SKM-1 (cell line): ENCODE results near the gene IL36B.
"Not testable (repeated sequence)": the region's sequence is repeated elsewhere in the genome, so short reads cannot be mapped to it uniquely, and the experiment has no call there.

Source experiments
- DNase-seq: peaks from one replicate; lab custom pipeline; 2025; ENCODE audit not compliant: unreplicated experiment; lab: John Stamatoyannopoulos, UW

IL36B gene

GRCh38 chr2:113052396-113052917, at the start of gene IL36B:
Gene IL36B (minus strand): TSS chr2:113052867.
- DNase-seq: no peak

- DNase-seq: no peak
These were observed 49.5 kb upstream of the IL36B start for GRCh38 chr2:113102133-113102532.

DNA sequence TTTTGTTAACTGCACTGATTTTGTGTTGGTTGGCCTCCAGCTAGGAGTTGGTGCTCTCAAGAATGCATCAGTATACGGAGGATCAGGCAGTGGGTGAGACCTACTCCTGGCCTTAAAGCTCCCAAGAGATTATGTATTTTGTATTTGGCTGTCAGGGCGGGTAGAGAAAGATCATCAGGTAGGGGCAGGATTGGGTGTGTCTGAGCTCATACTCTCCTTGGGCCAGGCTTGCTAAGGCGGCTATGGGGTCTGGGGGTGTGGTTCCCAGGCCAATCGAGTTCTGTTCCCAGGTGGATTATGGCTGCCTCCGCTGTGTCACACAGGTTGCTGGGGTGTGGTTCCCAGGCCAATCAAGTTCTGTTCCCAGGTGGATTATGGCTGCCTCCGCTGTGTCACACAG, 45.9 kb upstream of the IL36B start:
- no peak for DNase-seq

- no peak for DNase-seq
These were observed 45.4 kb upstream of the IL36B start for GRCh38 chr2:113098041-113098440.

DNA sequence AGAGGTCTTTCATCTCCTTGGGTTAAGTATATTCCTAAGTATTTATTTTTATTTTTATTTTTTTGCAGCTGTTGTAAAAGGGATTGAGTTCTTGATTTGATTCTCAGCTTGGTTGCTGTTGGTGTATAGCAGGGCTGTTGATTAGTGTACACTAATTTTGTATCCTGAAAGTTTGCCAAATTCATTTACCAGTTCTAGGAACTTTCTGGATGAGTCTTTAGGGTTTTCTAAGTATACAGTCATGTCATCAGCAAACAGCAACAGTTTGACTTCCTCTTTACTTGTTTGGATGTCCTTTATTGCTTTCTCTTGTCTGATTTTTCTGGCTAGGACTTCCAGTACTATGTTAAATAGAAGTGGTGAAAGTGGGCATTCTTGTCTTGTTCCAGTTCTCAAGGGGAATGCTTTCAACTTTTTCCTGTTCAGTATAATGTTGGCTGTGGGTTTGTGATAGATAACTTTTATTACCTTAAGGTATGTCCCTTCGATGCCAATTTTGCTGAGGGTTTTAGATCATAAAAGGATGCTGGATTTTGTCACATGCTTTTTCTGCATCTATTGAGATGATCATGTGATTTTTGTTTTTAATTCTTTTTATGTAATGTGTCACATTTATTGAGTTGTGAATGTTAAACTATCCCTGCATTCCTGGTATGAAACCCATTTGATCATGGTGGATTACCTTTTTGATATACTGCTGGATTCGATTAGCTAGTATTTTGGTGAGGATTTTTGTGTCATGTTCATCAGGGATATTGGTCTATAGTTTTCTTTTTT, 44.4 kb upstream of the IL36B start:
- DNase-seq: not testable (repeated sequence)

DNA sequence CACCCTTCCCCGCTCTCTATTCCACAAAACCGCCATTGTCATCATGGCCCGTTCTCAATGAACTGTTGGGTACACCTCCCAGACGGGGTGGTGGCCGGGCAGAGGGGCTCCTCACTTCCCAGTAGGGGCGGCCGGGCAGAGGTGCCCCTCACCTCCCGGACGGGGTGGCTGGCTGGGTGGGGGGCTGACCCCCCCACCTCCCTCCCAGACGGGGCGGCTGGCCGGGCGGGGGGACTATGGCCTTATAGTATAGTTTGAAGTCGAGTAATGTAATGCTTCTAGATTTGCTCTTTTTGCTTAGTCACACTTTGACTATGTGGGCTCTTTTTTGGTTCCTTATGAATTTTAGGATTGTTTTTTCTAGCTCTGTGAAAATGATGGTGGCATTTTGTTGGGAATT, 43.6 kb upstream of the IL36B start:
- not testable (repeated sequence) for DNase-seq

DNA sequence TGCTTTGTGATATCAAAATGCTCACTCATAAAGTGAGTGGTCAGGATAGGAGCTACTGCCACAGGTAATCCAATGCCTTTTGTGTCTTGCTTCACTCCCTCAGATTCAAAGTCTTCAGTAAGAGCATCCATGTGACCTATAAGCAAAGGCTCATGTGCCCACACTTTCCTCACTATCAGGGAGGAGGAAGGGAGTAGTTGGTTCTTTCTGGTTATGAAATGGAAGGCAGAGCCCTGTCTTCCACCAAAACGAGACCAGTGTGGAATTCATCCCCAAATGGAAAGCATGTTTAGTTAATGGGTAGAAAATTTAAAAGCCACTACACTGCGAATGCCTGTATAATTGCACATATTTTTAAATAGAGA, 40.9 kb upstream of the IL36B start:
- DNase-seq: no peak

DNA sequence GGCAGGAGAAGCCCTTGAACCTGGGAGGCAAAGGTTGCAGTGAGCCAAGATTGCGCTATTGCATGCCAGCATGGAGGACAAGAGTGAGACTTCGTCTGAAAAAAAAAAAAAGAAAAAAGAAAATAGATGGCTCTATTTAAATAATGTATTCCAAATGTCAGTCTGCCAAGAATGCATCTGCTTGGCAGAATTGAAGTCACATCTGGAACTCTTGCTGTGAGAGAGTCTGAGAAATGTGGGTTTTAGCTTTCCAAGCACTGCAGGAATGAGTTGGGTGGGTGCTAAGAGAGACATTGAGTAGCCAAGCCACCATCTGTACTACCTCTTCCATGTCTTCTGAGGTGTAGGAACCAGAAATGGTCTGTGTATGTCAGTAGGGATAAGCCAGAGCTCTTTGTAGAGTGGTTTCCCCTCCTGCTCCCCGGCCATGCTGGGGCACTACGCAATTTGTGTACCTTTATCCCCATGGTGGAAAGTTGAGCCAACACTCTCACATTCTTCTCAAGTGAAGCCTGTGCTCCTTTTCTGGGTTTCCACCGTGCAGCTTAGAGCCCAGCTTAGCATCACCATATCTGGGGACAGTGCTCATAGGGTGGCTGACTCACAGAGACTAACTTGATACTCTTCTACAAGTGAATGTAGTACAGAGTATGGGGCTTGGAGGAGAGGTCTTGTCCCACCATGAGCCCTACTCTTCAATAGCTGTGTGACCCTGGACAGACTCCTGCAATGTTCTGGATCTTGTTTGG, 40.4 kb upstream of the IL36B start:
- no peak for DNase-seq

DNA sequence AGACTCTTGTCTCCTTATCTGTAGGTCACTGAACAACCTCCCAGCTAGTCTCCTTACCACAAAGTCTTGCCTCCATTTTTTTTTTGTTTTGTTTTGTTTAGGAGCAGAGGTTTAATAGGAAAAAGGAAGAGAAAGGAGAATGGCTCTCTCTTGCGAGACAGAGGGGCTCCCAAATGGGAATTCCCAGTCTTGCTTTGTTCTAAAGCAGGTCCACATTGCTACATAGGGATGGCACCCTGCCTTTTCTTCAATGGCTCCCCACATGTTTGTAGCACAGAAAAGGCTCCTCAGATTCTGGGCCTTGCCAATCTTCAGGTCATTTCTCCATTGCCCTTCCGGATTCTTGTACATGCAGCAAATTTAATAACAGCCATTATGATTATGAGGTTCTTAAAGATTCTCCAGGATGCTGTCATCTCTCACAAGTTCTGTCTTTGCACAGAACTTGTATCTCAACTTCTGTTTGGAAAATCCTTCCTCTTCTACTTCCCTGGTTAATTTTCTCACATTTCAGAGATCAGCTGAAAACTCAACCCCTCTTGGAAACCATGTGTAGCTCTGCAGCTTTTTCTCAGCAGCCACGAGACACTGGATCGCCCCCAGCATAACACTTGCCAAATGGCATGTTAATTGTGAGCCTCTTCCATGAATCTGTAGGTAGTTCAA, 38.7 kb upstream of the IL36B start:
- DNase-seq: no peak

GRCh38 chr2:113089916-113090315, 37.2 kb upstream of the IL36B start:
- peak; percentile 35 for DNase-seq

DNA sequence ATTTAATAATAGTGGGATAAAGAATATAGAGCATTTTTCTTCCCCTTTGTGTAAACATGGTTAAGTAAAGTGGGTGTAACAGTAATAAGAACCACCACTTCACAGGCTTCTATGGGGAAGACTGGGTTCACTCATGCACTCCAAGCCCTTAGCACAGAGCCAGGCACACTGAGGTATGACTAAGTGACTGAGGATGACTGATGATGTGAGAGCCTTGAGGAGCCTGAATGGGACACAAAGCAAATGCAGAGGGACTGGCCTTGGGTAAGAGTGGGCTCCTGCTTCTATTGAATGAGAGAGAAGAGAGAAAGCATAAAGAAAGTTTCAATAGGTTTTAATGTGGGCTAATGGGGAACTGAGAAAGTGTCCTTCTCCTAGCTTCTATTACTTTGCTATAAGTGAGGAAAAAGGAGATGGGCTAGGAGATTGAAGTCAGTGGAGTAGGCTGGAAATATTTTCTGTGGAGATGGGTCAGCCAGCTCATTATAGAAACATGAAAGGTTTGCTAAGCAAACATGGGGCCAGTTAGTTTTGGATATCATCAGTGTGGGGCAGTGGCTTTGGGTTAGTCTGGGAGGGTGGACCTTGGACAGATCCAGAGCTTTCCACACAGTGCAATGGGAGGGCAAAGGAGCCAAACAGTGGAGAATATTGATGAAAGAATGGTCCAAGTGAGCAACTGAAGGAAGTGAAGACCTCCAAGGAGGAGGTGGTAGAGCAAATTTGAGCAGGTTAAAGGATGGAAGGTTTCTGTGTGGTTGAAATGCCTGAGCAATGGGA, 35.7 kb upstream of the IL36B start:
- DNase-seq: no peak

- DNase-seq: no peak
These were observed 32.9 kb upstream of the IL36B start for GRCh38 chr2:113085542-113085941.

DNA sequence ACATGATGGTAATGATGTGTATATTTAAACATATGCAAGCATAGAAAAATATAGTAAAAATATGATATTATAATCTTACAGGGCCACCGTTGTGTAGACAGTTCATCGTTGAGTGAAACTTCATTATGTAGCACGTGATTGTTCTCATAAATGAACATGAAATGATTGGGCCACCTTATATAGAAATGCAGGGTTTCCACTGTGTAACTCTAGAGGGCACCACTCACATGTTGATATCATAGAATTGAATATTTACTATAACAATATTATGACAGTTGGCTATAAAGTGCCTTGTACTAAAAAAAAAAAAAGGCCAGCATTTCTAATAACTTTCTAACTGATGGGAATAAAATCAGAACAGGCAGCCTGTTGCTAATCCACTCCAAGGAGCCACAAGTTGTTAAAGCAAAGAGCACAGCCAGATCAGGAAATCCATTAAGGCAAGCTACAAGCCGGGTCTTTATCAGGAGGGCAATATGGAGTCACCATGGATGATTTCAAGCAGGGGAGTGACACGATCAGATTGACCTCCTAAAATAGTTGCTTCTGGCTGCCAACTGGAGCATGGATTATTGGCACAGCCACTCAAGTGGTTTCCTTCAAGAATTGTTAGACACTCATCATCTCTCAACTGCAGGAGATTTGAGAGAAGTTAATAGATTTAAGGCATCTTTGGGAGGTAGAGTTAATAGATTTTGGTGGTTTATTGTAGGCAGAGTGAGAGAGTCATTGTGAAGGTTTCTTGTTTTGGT, 31.8 kb upstream of the IL36B start:
- peak; percentile 8 for DNase-seq

DNA sequence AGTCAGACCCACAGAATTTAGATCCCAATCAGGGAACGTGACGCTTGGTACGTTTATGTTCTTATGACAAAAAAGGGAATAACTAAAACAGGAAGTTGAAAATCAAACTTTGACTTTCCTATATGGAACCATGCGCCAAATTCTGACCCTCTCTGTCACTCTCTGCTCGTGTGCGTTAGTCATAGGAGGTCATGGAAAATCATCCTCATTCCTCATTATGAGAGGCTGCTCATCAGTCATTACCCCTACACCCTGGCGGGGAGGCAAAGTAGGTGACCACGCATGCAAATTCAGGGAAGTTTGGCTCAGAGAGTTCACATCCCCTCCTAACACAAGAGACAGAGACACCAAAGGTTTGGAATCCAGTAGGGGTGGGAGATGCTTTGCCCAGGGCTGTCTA, 30.6 kb upstream of the IL36B start:
- no peak for DNase-seq

DNA sequence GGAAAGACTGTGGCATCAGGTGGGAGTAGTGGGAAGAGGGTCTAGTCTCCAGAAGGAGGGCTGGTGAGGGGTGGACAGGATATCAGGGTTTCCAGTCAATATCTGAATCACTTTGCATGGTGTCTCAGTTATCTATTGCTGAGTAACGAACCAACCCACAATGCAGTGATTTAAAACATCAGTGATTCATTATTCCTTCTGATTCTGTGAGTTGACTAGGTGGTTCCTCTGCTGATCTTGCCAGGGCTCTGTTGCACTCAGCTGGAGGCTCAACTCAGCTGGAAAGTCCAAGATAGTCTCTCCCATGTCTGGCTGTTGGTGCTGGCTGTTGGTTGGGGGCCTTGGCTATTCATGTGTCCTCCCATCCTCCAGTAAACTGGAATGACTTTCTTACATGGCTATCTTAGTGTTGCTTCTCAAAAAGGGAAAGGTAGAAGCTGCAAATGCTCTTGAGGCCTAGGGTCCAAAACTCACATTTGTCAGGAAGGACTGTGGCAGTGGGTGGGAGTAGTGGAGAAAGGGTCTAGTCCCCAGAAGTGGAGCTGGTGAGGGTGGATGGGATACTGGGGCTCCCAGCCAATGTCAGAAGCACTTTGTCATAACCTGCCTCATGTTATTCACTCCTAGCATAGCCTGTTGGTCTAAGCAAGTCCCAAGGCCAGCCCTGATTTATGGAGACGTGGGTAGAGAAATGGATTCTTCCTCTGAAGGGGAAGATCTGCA, 29.0 kb upstream of the IL36B start:
- DNase-seq: no peak

GRCh38 chr2:113080134-113080533, 27.5 kb upstream of the IL36B start:
- DNase-seq: no peak

DNA sequence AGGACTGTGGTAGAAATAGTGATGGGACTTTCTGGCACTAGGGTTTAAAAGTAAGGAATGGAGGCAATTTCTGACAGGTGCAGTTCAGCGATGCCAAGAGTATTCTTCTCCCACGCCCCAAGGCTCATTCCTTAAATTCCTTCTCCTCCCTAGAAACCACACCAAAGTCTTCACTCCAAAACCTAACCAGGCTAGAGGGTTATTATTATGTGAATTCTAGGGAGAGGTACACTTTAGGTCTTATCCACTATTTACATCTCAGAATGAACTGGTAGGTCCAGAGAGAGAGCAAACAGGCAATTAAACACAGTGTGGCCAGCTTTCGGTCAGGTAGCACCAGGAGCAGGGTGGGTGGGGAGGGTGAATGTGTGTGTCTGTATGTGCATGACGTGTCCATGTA, 26.5 kb upstream of the IL36B start:
- no peak for DNase-seq

DNA sequence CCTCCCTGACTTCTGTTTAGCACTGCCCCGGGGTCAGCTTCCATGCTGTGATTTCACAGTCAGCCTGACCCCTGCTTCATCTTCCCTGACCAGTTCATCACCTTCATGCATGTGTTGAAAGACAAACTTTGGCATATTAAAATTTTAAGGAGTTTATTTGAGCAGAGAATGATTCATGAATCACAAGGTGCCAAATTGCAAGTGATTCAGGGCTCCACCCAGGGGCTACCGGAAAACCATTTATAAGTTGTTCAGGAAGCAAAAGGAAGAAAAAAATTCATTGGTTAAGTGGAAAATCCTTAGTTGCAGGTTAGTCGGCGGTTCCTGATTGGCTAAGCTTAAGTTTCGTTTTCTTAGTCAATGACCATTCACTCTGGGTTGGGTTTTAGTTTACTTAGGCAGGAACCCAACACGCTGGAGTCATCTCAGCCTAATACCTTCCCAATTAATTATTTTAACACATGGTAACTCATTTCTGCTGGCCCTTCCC, 25.7 kb upstream of the IL36B start:
- no peak for DNase-seq

GRCh38 chr2:113077921-113078320, 25.3 kb upstream of the IL36B start:
- no peak for DNase-seq
